Aorta (tissue), 5 donors: ENCODE data around the gene BPIFB4. TPM values are rescaled to one million over a fixed set of nuclear protein-coding genes. Genes with fewer than 3 reads are reported as not detected.
A peak's percentile ranks its signal among the peaks of the same experiment; 100 is the strongest.
"Not testable (repeated sequence)": the region's sequence is repeated elsewhere in the genome, so short reads cannot be mapped to it uniquely, and the experiment has no call there.

ENCODE experiments used
- ATAC-seq: fragments of 200-7000 bp; cut with Tn5 transposase; one replicate; pipeline ENCODE4 v1.9.1; 2022; ENCODE audit warnings: moderate library complexity; ENCODE audit not compliant: low FRiP score
- DNase-seq, 2 donors: peaks; one replicate each; pipeline ENCODE4 v3.0.0-alpha.2; 2020
- H3K27ac ChIP-seq, 2 donors: one replicate each; pipeline ENCODE4 v1.5.1; 2013; ENCODE audit warnings: low read length in 2 of 2, mild to moderate bottlenecking in 2 of 2, moderate library complexity in 2 of 2, control low read depth in 1 of 2, inconsistent platforms in 1 of 2, low read depth in 1 of 2
- H3K27me3 ChIP-seq, 2 donors: one replicate each; pipeline ENCODE4 v1.6.1; 2013; ENCODE audit warnings: control low read depth in 1 of 2, low read length in 1 of 2, mild to moderate bottlenecking in 1 of 2, moderate library complexity in 1 of 2; ENCODE audit not compliant: insufficient read depth in 2 of 2, control insufficient read depth in 1 of 2
- H3K36me3 ChIP-seq, 2 donors: one replicate each; pipeline ENCODE4 v1.6.1; 2013; ENCODE audit warnings: control low read depth in 1 of 2, low read length in 1 of 2, mild to moderate bottlenecking in 1 of 2; ENCODE audit not compliant: insufficient read depth in 2 of 2, control insufficient read depth in 1 of 2
- H3K4me1 ChIP-seq, 2 donors: one replicate each; pipeline ENCODE4 v1.6.1; 2013; ENCODE audit warnings: low read length in 2 of 2, control low read depth in 1 of 2, mild to moderate bottlenecking in 1 of 2, moderate library complexity in 1 of 2; ENCODE audit not compliant: insufficient read depth in 2 of 2, control insufficient read depth in 1 of 2
- H3K4me3 ChIP-seq, 2 donors: one replicate each; pipeline ENCODE4 v1.5.1; 2013; ENCODE audit warnings: low read length in 2 of 2, control low read depth in 1 of 2, mild to moderate bottlenecking in 1 of 2
- H3K9me3 ChIP-seq: one replicate; pipeline ENCODE4 v1.6.1; 2013; ENCODE audit warnings: mild to moderate bottlenecking, low read length; ENCODE audit not compliant: control insufficient read depth
- WGBS, 2 donors: extraction: QIAGEN DNeasy Blood & Tissue Kit; methylation state at CpG; one replicate each; pipeline ENCODE4 v1.1.7; 2013; 5-methylcytosine and 5-hydroxymethylcytosine counted together
- intact Hi-C, 2 donors: fragments of 100-400 bp; cut with DNase I; formaldehyde crosslinking; loops; one replicate each; pipeline versions ENCODE4 v1.14.2 to v1.15.0; 2022
- polyA plus RNA-seq, 2 donors: library from polyadenylated mRNA; stranded (reverse); fragments of 200-250 nt; gene quantifications; one replicate each; pipeline ENCODE4 v1.2.3, GENCODE V29; 2013
- total RNA-seq, 2 donors: library from RNA; stranded (reverse); fragmentation: NEBNext Ultra II Directional; extraction: Animal tissue kit (Norgen Biotek cat#: 25700); gene quantifications; one replicate each; pipeline ENCODE4 v1.2.1, GENCODE V29; 2021
- donor health status: healthy with polysubstance abuse.
- donor health status: Bipolar disorder and iron deficiency.
- donor health status: DM: no; HTN: no; CAD: no.
- donor health status: DM: no; HTN: no; CAD: no.
- donor health status: DM: yes; HTN: yes; CAD: no.

Gene BPIFB4
- total and polyA plus RNA-seq, 4 donors, result not detected

DNA sequence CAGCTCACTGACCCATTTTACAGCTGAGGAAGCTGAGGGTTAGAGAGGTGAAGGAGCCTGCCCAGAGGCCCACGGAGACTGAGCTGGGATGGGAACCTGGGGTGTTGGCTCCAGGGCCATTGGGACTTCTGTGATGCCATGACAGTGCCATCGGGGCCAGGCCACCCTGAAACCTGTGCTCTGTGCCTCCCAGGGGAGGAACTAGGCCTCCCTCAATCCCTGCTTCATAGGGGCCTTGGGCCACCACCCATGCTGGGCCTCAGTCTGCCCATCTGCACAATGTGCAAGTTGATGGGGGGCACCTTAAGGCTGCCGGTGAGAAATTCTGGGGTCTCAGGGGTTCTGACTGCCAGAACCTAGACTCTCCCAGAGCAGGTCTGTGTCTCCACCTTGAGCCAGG lies 24.9 kb downstream of the BPIFB4 start:
- H3K27me3 ChIP-seq, result no peaks in the 10 kb centered on the region
- no peaks in the 10 kb centered on the region for H3K36me3 ChIP-seq
- 73 to 92% methylated on average over 3 of the region's 3 CpGs for WGBS, 2 donors
- intact Hi-C loops, result no loop called here
- H3K27ac ChIP-seq, result no peak overlapping the region
- H3K4me3 ChIP-seq, result no peak overlapping the region
- DNase-seq (no peak), ATAC-seq (no peak)
- no peaks in the 10 kb centered on the region for H3K4me1 ChIP-seq
- H3K9me3 ChIP-seq, result no peaks in the 10 kb centered on the region

DNA sequence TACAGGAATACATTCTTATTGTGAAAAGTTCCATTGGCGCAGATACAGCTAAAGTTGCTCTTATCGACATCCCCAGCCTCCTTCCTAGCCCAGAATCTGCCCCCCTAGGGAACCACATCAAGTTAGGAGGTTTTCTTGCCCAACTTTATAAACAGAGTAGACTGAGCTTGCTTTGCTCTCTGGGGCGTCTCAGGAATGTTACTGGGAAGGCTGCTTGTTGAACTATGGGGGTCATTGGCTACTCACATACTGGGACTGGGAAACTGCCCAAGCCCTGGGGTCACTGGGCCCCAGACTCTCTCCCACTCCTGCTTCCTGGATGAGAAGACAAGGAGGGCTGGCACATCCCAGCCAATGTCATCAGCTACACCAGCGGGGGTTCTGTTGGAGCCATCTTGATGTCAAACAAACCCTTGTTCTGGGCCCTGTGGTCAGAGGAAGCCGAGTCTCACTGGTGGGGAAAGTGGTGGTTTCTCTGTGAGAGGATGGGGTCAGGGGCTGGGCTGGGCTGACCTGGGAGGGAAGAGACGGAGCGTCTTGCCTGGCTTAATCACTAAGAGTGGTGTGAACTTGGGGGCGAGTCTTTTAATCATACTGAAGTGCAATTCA lies 26.0 kb downstream of the BPIFB4 start:
- 54 to 64% methylated on average over 8 of the region's 8 CpGs for WGBS, 2 donors
- Histone ChIP-seq H3K4me1 (no peaks in the 10 kb centered on the region), H3K36me3 (no peaks in the 10 kb centered on the region), H3K9me3 (no peaks in the 10 kb centered on the region), H3K4me3 (no peak overlapping the region), H3K27me3 (no peaks in the 10 kb centered on the region), H3K27ac (no peak overlapping the region)
- intact Hi-C loops, result no loop called here
- DNase-seq, result no peak
- peak; percentile 21 for ATAC-seq

DNA sequence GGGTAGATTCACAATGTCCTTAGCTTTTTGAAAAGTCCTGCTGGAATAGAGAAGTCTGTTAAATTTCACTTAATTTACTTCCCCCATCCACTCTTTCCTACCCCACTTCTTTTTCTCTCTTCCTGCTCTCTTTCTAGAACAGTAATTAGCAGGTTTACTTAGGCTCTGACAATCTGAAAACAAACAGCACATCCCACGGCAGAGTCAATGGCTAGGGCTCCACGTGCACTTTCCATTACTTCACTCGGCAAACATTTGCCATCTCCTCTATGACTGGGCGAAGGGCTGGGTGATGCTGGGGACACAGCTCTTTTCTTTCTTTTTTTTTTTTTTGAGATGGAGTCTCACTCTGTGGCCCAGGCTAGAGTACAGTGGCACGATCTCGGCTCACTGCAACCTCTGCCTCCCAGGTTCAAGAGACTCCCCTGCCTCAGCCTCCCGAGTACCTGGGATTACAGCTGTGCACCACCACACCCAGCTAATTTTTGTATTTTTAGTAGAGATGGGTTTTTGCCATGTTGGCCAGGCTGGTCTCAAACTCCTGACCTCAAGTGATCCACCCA lies 26.7 kb downstream of the BPIFB4 start:
- intact Hi-C loops, H3K4me3 ChIP-seq, H3K4me1 ChIP-seq, ATAC-seq, H3K36me3 ChIP-seq, DNase-seq, H3K27ac ChIP-seq, H3K27me3 ChIP-seq, H3K9me3 ChIP-seq: not testable (repeated sequence)
- 37 to 62% methylated on average over 7 of the region's 7 CpGs for WGBS, 2 donors

DNA sequence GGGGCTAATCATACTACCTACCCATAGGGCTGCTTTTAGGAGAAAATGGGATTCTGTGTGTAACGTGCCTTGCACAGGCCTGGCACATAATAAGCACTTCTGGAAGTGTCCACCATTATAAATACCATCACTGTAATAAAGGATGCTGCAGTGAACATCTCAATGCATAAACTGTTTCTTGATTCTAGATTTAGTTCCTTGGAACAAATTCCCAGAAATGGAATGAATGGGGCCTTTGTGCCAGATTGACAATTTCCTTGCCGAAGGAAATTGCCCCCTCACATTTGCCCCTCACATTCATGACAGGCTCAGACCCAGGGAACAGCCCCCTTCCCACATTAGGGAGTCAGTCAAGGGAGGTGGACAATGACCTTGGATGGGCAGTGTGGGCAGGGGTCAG lies 29.2 kb downstream of the BPIFB4 start:
- no peaks in the 10 kb centered on the region for H3K9me3 ChIP-seq
- no peak for DNase-seq
- H3K4me1 ChIP-seq, result no peaks in the 10 kb centered on the region
- WGBS, 2 donors, result 49 to 54% methylated on average over 2 of the region's 2 CpGs
- intact Hi-C loops, result no loop called here
- H3K27me3 ChIP-seq, result no peaks in the 10 kb centered on the region
- H3K36me3 ChIP-seq, result no peaks in the 10 kb centered on the region
- no peak overlapping the region for H3K27ac ChIP-seq
- H3K4me3 ChIP-seq, result no peak overlapping the region
- ATAC-seq, result no peak

DNA sequence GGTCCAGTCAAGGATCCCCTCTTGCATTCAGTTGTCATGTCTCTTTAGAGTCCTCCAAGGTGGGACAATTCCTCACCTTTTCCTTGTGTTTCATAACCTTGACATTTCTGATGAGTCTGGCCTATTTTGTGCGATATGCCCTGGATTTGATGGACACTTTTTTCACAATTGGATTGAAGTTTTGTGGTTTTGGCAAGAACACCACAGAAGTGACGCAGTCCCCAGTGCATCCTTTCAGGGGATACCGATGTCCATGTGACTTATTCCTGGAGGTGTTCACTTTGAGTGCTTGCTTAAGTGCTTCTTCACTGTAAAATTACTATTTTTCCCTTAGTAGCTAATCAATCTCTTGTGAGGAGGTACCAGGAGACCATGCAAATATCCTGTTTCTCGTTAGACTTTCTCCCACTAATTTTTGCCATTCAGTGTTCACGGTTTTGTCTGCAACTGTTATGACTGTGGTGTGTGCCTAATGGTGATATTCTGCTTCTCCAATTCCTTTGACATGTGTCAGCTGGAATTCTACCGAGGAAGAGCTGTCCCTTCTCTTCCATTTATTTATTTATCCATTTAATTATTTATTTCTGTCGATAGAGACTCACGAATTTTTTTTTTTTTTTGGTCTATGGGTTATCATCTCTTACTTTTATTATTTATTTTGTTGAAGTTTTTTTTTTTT lies 30.8 kb downstream of the BPIFB4 start:
- Histone ChIP-seq H3K4me3 (no peak overlapping the region), H3K36me3 (no peaks in the 10 kb centered on the region), H3K4me1 (no peaks in the 10 kb centered on the region), H3K27me3 (no peaks in the 10 kb centered on the region), H3K27ac (no peak overlapping the region), H3K9me3 (no peaks in the 10 kb centered on the region)
- 75 to 85% methylated on average over 8 of the region's 8 CpGs for WGBS, 2 donors
- DNase-seq (no peak), ATAC-seq (no peak)
- intact Hi-C loops, result no loop called here

DNA sequence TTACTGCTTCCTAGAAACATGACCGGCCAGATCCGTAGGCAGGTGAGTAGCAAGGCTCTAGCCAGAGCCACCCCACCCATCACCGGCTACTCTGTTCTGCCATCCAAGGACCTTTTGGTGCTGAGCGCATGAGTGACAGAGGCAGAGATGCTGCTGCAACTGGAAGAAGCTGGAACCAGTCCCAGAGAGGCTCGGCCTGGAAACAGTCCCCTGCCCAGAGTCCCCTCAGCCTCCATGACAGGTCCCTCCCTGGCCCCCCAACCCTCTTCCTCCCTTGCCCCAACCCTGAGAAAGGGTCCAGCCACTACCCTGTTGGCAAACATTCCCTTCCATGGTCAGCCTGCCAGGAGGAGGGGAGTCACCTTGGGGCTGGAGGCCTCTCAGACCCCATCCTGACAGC lies 31.9 kb downstream of the BPIFB4 start:
- intact Hi-C loops, result no loop called here
- H3K27me3 ChIP-seq, result no peaks in the 10 kb centered on the region
- H3K9me3 ChIP-seq, result no peaks in the 10 kb centered on the region
- DNase-seq (no peak), ATAC-seq (no peak)
- WGBS, 2 donors, result 88 to 90% methylated on average over 5 of the region's 5 CpGs
- no peak overlapping the region for H3K4me3 ChIP-seq
- no peaks in the 10 kb centered on the region for H3K36me3 ChIP-seq
- H3K27ac ChIP-seq, result no peak overlapping the region
- no peaks in the 10 kb centered on the region for H3K4me1 ChIP-seq

DNA sequence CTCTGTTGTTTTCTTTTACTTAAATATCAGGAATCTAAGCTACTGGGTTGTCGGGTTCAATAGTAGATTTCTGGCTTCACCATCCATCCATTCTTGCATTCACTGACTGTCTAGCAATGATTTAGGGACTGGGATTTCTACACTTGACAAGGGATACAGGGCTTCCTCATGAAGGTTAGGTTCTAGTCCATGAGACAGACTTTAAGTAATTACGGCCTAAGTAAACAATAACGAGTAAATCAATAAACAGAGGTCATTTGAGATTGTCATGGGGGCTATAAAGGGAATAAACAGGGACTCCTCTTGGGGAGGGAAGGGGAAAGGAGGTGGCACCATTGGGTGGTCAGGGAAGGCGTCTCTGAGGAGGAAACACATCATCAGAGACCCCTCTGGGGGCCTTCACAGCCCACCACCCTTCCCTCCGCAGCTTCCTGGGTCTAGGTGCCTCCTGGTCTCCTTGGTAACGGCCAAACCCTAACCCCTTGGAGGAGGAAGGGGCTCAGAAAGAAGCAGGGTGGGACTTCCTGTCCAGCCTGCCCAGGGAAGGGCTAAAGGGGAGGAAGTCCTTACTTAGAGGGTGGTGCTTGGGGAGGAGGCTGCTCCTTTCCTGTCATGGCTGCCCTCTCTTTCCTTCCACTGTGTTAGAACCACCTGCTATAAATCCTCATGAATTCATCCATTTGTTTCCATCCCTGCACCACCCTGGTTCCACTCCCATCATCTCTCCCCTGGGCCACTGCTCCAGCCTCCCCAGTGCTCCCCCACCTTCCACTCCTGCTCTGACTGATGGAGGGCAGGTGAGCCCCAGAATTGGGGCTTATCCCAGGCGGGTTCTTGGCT lies 33.3 kb downstream of the BPIFB4 start:
- DNase-seq (no peak), ATAC-seq (no peak)
- WGBS, 2 donors, result 66 to 77% methylated on average over 7 of the region's 7 CpGs
- Histone ChIP-seq H3K4me1 (no peaks in the 10 kb centered on the region), H3K27ac (no peak overlapping the region), H3K4me3 (no peak overlapping the region), H3K27me3 (no peaks in the 10 kb centered on the region), H3K36me3 (no peaks in the 10 kb centered on the region), H3K9me3 (no peaks in the 10 kb centered on the region)
- intact Hi-C loops, result no loop called here

DNA sequence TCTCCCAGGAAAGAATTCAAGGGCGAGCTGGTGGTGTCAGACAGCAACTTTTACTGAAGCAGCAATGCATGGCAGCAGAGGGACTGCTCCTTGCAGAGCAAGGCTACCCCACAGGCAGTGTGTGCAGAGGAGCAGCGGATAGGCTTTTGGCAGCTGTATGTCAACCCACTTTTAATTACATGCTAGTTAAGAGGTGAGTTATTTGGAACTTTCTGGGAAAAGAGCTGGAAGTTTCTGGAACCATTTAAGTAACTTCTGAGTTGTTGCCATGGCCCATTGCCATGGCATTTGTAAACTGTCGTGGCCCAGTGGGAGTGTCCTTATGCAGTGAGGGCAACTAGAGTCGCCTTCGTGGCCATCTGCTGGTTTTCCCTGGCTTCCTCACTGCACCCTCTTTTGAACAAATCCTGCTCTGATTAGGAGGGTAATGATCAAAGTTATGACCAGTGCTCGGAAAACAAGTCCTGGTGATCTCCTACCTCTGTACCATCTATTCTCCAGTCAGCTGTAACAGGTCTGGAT lies 34.0 kb downstream of the BPIFB4 start:
- Histone ChIP-seq H3K4me1 (no peaks in the 10 kb centered on the region), H3K4me3 (no peak overlapping the region), H3K9me3 (no peaks in the 10 kb centered on the region), H3K27me3 (no peaks in the 10 kb centered on the region), H3K27ac (no peak overlapping the region), H3K36me3 (no peaks in the 10 kb centered on the region)
- ATAC-seq (no peak), DNase-seq (no peak)
- WGBS, 2 donors, result 62 to 68% methylated on average over 6 of the region's 6 CpGs
- intact Hi-C loops, result no loop called here
